ENCODE results near the gene CATSPERB.

- TF ChIP-seq CTCF (conservative IDR thresholded peaks at IDR 0.05 in 1 of 2, IDR thresholded peaks at IDR 0.05 in 1 of 2; ENCODE audit: extremely low read depth in 1 of 2, insufficient read depth in 1 of 2, low read depth in 1 of 2, low read length in 2 of 2), result no peak
- no peak for TF ChIP-seq EZH2 (IDR thresholded peaks at IDR 0.05; ENCODE audit: borderline replicate concordance, low read length)
Measured at GRCh38 chr14:91624757-91625156, 107.1 kb downstream of the CATSPERB start.

Data from mammary epithelial cell (primary cell).